Ectodermal cell (in vitro differentiated cells): ENCODE measurements around the gene HOXB9. TPM values are rescaled to one million over a fixed set of nuclear protein-coding genes. Genes with fewer than 3 reads are reported as not detected.

ENCODE experiments used
- H3K27ac ChIP-seq: 2 replicates; pipeline ENCODE4 v1.7.0; 2013; ENCODE audit warnings: mild to moderate bottlenecking, low read depth, low read length; ENCODE audit not compliant: insufficient read depth, poor library complexity, severe bottlenecking
- H3K27me3 ChIP-seq: 2 replicates; pipeline ENCODE4 v1.7.0; 2013; ENCODE audit warnings: mild to moderate bottlenecking, low read length; ENCODE audit not compliant: insufficient read depth, control insufficient read depth, poor library complexity, severe bottlenecking
- H3K36me3 ChIP-seq: one replicate; pipeline ENCODE4 v1.7.0; 2013; ENCODE audit warnings: low read length; ENCODE audit not compliant: control insufficient read depth, insufficient read depth
- H3K4me1 ChIP-seq: one replicate; pipeline ENCODE4 v1.7.0; 2013; ENCODE audit warnings: low read length; ENCODE audit not compliant: control insufficient read depth, insufficient read depth
- H3K4me3 ChIP-seq: 2 replicates; pipeline ENCODE4 v1.7.0; 2013; ENCODE audit warnings: low read depth, low read length, control low read depth; ENCODE audit not compliant: insufficient read depth
- H3K9me3 ChIP-seq: 2 replicates; pipeline ENCODE4 v1.7.0; 2013; ENCODE audit warnings: mild to moderate bottlenecking, low read length, moderate library complexity; ENCODE audit not compliant: control insufficient read depth
- WGBS, 2 experiments: methylation state at CpG; one replicate each; pipeline ENCODE4 v1.1.7; 2013; ENCODE audit warnings: missing lambda C conversion rate in 2 of 2; 5-methylcytosine and 5-hydroxymethylcytosine counted together
- polyA plus RNA-seq, 4 experiments: library from polyadenylated mRNA; stranded (reverse); fragments of 50-300 nt; gene quantifications; one replicate each; pipeline ENCODE4 v1.2.3, GENCODE V29; 2013

Gene HOXB9
- polyA plus RNA-seq (2013, experiment 1 of 4), result 5.2 TPM
- 3.1 TPM for polyA plus RNA-seq (2013, experiment 2 of 4)
- polyA plus RNA-seq (2013, experiment 3 of 4), result 17.1 TPM
- 8.3 TPM for polyA plus RNA-seq (2013, experiment 4 of 4)

- Histone ChIP-seq H3K9me3 (no peaks in the 10 kb centered on the region), H3K4me3 (peak within 1 kb of the TSS; percentile 9), H3K27ac (no peak within 1 kb of the TSS), H3K4me1 (peaks cover 4% of the 10 kb centered on the region), H3K27me3 (peaks cover 100% of the 10 kb centered on the region), H3K36me3 (no peaks in the 10 kb centered on the region)
- 1 to 2% methylated on average over 41 to 47 of the region's 50 CpGs for WGBS, 2 experiments
Observed at GRCh38 chr17:48626245-48627117, at the start of gene HOXB9. HOXB9 (minus strand) TSS chr17:48626358; CDS start chr17:48626269, 89 bp downstream.

GRCh38 chr17:48672340-48672739 lies 46.2 kb upstream of the HOXB9 start:
- no peak overlapping the region for H3K4me3 ChIP-seq
- H3K36me3 ChIP-seq, result no peaks in the 10 kb centered on the region
- 75 to 78% methylated on average over 2 of the region's 2 CpGs for WGBS, 2 experiments
- H3K27me3 ChIP-seq, result peaks cover 67% of the 10 kb centered on the region
- H3K4me1 ChIP-seq, result no peaks in the 10 kb centered on the region
- H3K27ac ChIP-seq, result no peak overlapping the region
- no peaks in the 10 kb centered on the region for H3K9me3 ChIP-seq

- no peaks in the 10 kb centered on the region for H3K36me3 ChIP-seq
- WGBS, 2 experiments, result 10 to 11% methylated on average over 15 of the region's 15 CpGs
- H3K4me1 ChIP-seq, result no peaks in the 10 kb centered on the region
- H3K9me3 ChIP-seq, result no peaks in the 10 kb centered on the region
- peaks cover 60% of the 10 kb centered on the region for H3K27me3 ChIP-seq
- H3K4me3 ChIP-seq, result peak overlapping the region; percentile 28
- H3K27ac ChIP-seq, result no peak overlapping the region
Observed at GRCh38 chr17:48671697-48672171, 45.6 kb upstream of the HOXB9 start.

GRCh38 chr17:48663134-48663924 lies 37.2 kb upstream of the HOXB9 start:
- no peak overlapping the region for H3K4me3 ChIP-seq
- no peaks in the 10 kb centered on the region for H3K9me3 ChIP-seq
- no peaks in the 10 kb centered on the region for H3K4me1 ChIP-seq
- H3K27me3 ChIP-seq, result peaks cover 23% of the 10 kb centered on the region
- no peak overlapping the region for H3K27ac ChIP-seq
- 75 to 76% methylated on average over 8 of the region's 8 CpGs for WGBS, 2 experiments
- H3K36me3 ChIP-seq, result no peaks in the 10 kb centered on the region

- Histone ChIP-seq H3K4me3 (no peak overlapping the region), H3K9me3 (no peaks in the 10 kb centered on the region), H3K4me1 (no peaks in the 10 kb centered on the region), H3K27ac (no peak overlapping the region), H3K27me3 (peaks cover 60% of the 10 kb centered on the region), H3K36me3 (no peaks in the 10 kb centered on the region)
Observed at GRCh38 chr17:48655913-48656312, 29.8 kb upstream of the HOXB9 start.

DNA sequence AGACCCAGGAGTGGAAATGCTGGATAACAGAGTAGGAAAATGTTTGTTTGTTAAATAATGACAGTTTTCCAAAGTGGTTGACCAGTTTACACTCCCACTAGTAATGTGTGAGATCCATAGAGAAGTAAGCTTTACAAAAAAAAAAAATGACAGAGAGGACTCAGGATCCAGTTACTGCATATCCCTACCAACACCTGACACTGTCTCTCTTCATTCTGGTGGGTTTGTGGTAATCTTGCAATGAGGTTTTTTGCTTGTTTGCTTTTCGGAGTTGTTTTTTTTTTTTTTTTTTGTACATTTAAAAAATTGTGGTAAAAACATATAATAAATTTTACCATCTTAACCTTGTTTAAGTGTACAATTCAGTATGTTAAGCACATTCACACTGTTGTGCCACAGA lies 23.6 kb upstream of the HOXB9 start:
- H3K9me3 ChIP-seq, result no peaks in the 10 kb centered on the region
- H3K36me3 ChIP-seq, result no peaks in the 10 kb centered on the region
- H3K4me1 ChIP-seq, result no peaks in the 10 kb centered on the region
- H3K4me3 ChIP-seq, result no peak overlapping the region
- WGBS, 2 experiments, result no CpG with 5 or more reads among the region's 1 CpG
- H3K27ac ChIP-seq, result no peak overlapping the region
- peaks cover 80% of the 10 kb centered on the region for H3K27me3 ChIP-seq

DNA sequence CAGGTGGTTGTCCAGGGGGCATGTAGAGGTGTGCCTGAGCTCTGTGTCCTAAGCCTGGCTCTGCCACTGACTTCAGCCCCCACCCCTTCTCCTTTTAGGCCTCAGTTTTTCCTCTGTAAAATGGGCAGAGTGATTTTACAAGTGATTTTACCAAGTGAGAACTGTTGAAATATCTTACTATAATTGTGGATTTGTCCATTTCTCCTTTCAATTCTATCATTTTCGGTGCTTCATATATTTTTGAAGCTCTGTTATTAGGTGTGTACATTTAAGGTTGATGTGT lies 21.7 kb upstream of the HOXB9 start:
- 62% methylated on average over 1 of the region's 1 CpG; no CpG with 5 or more reads in 1 of the 2 experiments for WGBS, 2 experiments
- Histone ChIP-seq H3K27me3 (peaks cover 97% of the 10 kb centered on the region), H3K4me3 (no peak overlapping the region), H3K36me3 (no peaks in the 10 kb centered on the region), H3K27ac (no peak overlapping the region), H3K9me3 (no peaks in the 10 kb centered on the region), H3K4me1 (no peaks in the 10 kb centered on the region)

DNA sequence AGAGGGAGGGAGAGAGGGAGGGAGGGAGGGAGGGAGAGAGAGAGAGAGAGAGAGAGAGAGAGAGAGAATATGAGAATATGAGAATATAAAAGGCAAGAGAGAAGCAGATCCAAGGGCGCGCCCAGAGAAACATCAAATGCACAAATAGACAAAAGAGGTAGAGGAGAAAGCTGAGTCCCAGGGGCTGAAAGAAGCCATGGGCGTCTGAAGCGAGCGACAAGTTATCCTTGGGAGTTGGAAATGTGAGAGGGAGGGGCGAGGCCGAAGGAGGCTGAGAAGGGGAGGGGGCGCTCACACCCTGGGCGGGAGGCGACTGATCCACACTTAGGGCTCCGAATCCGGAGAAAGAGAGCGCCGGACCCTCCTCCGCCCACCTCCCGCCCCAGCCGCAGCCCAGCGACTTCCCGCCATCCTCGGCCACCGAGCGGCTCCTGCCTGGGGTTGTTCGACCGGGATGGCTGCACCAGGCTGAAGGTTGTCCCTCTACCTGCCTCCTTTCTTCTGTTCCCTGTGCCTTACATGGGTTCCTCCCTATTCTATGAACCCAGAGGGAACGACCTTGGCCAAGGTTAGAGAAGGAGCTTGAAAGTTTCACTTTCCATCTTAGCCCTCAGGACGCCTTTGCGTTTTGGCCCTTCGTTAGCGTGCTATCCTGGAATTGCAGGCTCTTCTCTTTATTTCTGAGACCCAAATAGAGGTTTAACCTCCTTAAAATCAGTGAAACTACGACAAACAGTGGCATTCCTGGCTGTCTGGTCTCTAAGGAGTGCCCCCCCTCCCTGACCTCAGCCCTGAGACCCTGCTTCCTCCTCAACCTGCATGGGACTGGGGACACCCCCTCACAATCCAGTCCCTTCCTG lies 21.2 kb upstream of the HOXB9 start:
- H3K36me3 ChIP-seq, result no peaks in the 10 kb centered on the region
- no peak overlapping the region for H3K27ac ChIP-seq
- H3K27me3 ChIP-seq, result peaks cover 98% of the 10 kb centered on the region
- no peaks in the 10 kb centered on the region for H3K9me3 ChIP-seq
- H3K4me1 ChIP-seq, result no peaks in the 10 kb centered on the region
- no peak overlapping the region for H3K4me3 ChIP-seq
- WGBS, 2 experiments, result 1% methylated on average over 30 of the region's 30 CpGs

DNA sequence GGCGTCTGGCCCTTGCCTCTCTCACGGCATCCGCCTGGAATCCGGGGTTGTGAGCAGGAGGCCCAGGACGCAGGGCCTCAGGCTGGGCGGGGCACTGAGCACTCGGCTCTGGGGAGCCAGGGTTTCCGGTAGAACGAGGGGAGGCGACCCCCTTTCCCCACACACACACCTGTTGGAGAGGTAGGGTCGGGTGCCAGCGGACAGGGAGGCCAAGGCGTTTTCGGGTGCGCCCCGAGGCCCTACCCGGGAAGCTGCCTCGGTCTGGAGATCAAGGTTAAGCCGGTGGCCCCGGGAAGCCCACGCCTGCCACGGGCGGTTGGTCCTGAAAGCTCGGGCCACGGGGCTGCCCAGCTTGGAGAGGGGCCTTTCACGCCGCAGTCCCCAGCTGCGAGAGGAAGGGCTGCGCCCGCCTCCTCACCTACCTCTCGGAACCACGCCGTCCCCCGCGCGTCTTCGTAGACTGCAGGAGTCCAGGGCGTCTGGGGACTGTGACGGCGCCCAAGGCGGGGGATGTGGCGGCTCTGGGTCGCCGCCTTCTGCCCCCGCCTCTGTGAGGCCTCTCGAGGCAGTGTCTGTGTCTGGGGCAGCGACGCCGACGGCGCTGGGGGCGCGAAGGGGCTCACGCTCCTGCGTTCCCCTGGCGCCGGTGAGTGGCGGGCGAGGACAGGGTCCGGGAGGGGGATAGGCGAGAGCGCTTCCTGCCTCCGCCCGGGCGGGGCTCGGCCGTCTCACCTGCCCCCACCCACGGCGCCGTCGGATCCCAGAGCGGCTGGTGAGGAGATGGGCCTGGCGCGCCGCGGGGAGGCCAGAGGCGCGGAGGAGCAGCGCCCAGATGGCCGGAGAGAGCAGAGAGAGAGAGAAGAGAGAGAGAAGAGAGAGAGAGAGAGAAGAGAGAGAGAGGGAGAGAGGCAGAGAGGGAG lies 20.3 kb upstream of the HOXB9 start:
- no peak overlapping the region for H3K27ac ChIP-seq
- no peaks in the 10 kb centered on the region for H3K9me3 ChIP-seq
- WGBS, 2 experiments, result 1 to 2% methylated on average over 80 of the region's 80 CpGs
- H3K36me3 ChIP-seq, result no peaks in the 10 kb centered on the region
- H3K4me1 ChIP-seq, result no peaks in the 10 kb centered on the region
- no peak overlapping the region for H3K4me3 ChIP-seq
- peaks cover 98% of the 10 kb centered on the region for H3K27me3 ChIP-seq
